HepG2 (cell line): ENCODE data around the gene RNPS1. TPM values are rescaled to one million over a fixed set of nuclear protein-coding genes. Genes with fewer than 3 reads are reported as not detected.

Experiments used
- CREB1 ChIP-seq, 2 experiments: fragments of 450-650 bp in 1 of 2; IDR thresholded peaks; 2 replicates each; pipeline ENCODE4 v1.6.1; 2016 to 2017; ENCODE audit warnings: control low read depth in 1 of 2, mild to moderate bottlenecking in 1 of 2, missing compliant biosample characterization in 1 of 2, missing genetic modification characterization in 1 of 2
- KDM1A ChIP-seq: IDR thresholded peaks from 2 replicates; pipeline ENCODE4 v1.6.1; 2016; ENCODE audit warnings: missing compliant biosample characterization
- KDM6A ChIP-seq: IDR thresholded peaks from 2 replicates; pipeline ENCODE4 v1.6.1; 2016; ENCODE audit warnings: low read depth
- MAFG ChIP-seq: sonication (generic); formaldehyde crosslinking; IDR thresholded peaks from 2 replicates; pipeline ENCODE4 v1.5.1; 2020; ENCODE audit warnings: mild to moderate bottlenecking, missing genetic modification reagents
- MEIS1 ChIP-seq: sonication (generic); formaldehyde crosslinking; IDR thresholded peaks from 2 replicates; pipeline ENCODE4 v1.9.0; 2021; ENCODE audit warnings: mild to moderate bottlenecking, missing genetic modification reagents, moderate library complexity, borderline replicate concordance
- PAWR ChIP-seq: sonication (generic); formaldehyde crosslinking; IDR thresholded peaks from 2 replicates; pipeline ENCODE4 v1.4.0; 2020; ENCODE audit warnings: missing genetic modification reagents, mild to moderate bottlenecking, borderline replicate concordance
- SIX1 ChIP-seq: sonication (generic); formaldehyde crosslinking; IDR thresholded peaks from 2 replicates; pipeline ENCODE4 v1.4.0; 2020; ENCODE audit warnings: missing genetic modification reagents, borderline replicate concordance
- ZBTB7B ChIP-seq: sonication (generic); formaldehyde crosslinking; IDR thresholded peaks from 2 replicates; pipeline ENCODE4 v1.4.0; 2020; ENCODE audit warnings: missing genetic modification reagents
- ZFP1 ChIP-seq: IDR thresholded peaks from 2 replicates; pipeline ENCODE4 v1.6.1; 2016
- ZNF136 ChIP-seq: sonication (generic); formaldehyde crosslinking; IDR thresholded peaks from 2 replicates; pipeline ENCODE4 v1.8.1; 2022; ENCODE audit warnings: low read depth, mild to moderate bottlenecking, moderate library complexity, missing genetic modification reagents
- ZNF224 ChIP-seq: sonication (generic); formaldehyde crosslinking; IDR thresholded peaks from 2 replicates; pipeline ENCODE4 v1.5.0; 2020; ENCODE audit warnings: mild to moderate bottlenecking, missing genetic modification reagents
- ZNF501 ChIP-seq: sonication (generic); formaldehyde crosslinking; IDR thresholded peaks from 2 replicates; pipeline ENCODE4 v1.5.1; 2020; ENCODE audit warnings: mild to moderate bottlenecking, moderate library complexity, missing genetic modification reagents
- ZNF549 ChIP-seq: sonication (generic); formaldehyde crosslinking; IDR thresholded peaks from 2 replicates; pipeline ENCODE4 v1.5.0; 2020; ENCODE audit warnings: missing genetic modification reagents
- polyA plus RNA-seq, 8 experiments: library from polyadenylated mRNA; depleted of rRNA in 3 of 8; stranded (reverse) in 7 of 8; unstranded in 1 of 8; fragments of >200 nt; fragmentation: Illumina TruSeq in 4 of 8; extraction: Trizol in 4 of 8; gene quantifications; 2 replicates each; pipeline versions ENCODE4 v1.2.1 to v1.2.3, GENCODE V29; 2011 to 2016; ENCODE audit warnings: low read depth in 4 of 8, missing spikeins in 1 of 8, mixed read lengths in 1 of 8; ENCODE audit not compliant: insufficient read depth in 1 of 8
- total RNA-seq, 5 experiments: library from RNA; depleted of rRNA; stranded (reverse); fragments of >200 nt; fragmentation: Illumina TruSeq; extraction: Trizol; gene quantifications; 2 replicates each; pipeline ENCODE4 v1.2.3, GENCODE V29; 2016; ENCODE audit warnings: low read depth in 1 of 5
- TF ChIP-seq, protein P1 (sequence below): sonication (generic); formaldehyde crosslinking; IDR thresholded peaks from 2 replicates; pipeline ENCODE4 v1.5.0; 2020; ENCODE audit warnings: mild to moderate bottlenecking, missing genetic modification reagents, borderline replicate concordance
- TF ChIP-seq, protein P2 (sequence below): sonication (generic); formaldehyde crosslinking; IDR thresholded peaks from 2 replicates; pipeline ENCODE4 v1.4.0; 2020; ENCODE audit warnings: missing genetic modification reagents

RNPS1 gene
- total and polyA plus RNA-seq, 2 of the 13 experiments (the other 11 are each of a cell fraction or from before 2014, with no cell fraction given), result 126 to 133 TPM

- TF ChIP-seq ZNF501 (CRISPR knock-in tag) (peak; percentile 89), CREB1 (IDR thresholded peaks at IDR 0.05) (0 out of 2 replicates have a peak, but pooled peaks have one; percentile 18), CREB1 (CRISPR knock-in tag; IDR thresholded peaks at IDR 0.05) (peak; percentile 49; the same call in 1 of the 2 replicates), ZNF549 (no peak), MAFG (CRISPR knock-in tag) (no peak), ZFP1 (CRISPR knock-in tag) (peak; percentile 43; the same call in 1 of the 2 replicates), PAWR (no peak), ZBTB7B (CRISPR knock-in tag) (peak; percentile 65; the same call in 1 of the 2 replicates), MEIS1 (peak; percentile 71; the same call in 1 of the 2 replicates), ZNF224 (CRISPR knock-in tag) (peak; percentile 77; the same call in 1 of the 2 replicates), KDM6A (CRISPR knock-in tag) (no peak), KDM1A (CRISPR knock-in tag) (no peak), ZNF136 (CRISPR knock-in tag) (no peak; the same call in 1 of the 2 replicates), SIX1 (CRISPR knock-in tag) (no peak)
- TF ChIP-seq, protein P1, sequence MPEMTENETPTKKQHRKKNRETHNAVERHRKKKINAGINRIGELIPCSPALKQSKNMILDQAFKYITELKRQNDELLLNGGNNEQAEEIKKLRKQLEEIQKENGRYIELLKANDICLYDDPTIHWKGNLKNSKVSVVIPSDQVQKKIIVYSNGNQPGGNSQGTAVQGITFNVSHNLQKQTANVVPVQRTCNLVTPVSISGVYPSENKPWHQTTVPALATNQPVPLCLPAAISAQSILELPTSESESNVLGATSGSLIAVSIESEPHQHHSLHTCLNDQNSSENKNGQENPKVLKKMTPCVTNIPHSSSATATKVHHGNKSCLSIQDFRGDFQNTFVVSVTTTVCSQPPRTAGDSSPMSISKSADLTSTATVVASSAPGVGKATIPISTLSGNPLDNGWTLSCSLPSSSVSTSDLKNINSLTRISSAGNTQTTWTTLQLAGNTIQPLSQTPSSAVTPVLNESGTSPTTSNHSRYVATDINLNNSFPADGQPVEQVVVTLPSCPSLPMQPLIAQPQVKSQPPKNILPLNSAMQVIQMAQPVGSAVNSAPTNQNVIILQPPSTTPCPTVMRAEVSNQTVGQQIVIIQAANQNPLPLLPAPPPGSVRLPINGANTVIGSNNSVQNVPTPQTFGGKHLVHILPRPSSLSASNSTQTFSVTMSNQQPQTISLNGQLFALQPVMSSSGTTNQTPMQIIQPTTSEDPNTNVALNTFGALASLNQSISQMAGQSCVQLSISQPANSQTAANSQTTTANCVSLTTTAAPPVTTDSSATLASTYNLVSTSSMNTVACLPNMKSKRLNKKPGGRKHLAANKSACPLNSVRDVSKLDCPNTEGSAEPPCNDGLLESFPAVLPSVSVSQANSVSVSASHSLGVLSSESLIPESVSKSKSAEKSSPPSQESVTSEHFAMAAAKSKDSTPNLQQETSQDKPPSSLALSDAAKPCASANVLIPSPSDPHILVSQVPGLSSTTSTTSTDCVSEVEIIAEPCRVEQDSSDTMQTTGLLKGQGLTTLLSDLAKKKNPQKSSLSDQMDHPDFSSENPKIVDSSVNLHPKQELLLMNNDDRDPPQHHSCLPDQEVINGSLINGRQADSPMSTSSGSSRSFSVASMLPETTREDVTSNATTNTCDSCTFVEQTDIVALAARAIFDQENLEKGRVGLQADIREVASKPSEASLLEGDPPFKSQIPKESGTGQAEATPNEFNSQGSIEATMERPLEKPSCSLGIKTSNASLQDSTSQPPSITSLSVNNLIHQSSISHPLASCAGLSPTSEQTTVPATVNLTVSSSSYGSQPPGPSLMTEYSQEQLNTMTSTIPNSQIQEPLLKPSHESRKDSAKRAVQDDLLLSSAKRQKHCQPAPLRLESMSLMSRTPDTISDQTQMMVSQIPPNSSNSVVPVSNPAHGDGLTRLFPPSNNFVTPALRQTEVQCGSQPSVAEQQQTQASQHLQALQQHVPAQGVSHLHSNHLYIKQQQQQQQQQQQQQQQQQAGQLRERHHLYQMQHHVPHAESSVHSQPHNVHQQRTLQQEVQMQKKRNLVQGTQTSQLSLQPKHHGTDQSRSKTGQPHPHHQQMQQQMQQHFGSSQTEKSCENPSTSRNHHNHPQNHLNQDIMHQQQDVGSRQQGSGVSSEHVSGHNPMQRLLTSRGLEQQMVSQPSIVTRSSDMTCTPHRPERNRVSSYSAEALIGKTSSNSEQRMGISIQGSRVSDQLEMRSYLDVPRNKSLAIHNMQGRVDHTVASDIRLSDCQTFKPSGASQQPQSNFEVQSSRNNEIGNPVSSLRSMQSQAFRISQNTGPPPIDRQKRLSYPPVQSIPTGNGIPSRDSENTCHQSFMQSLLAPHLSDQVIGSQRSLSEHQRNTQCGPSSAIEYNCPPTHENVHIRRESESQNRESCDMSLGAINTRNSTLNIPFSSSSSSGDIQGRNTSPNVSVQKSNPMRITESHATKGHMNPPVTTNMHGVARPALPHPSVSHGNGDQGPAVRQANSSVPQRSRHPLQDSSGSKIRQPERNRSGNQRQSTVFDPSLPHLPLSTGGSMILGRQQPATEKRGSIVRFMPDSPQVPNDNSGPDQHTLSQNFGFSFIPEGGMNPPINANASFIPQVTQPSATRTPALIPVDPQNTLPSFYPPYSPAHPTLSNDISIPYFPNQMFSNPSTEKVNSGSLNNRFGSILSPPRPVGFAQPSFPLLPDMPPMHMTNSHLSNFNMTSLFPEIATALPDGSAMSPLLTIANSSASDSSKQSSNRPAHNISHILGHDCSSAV (CRISPR knock-in tag), result no peak
- TF ChIP-seq, protein P2, sequence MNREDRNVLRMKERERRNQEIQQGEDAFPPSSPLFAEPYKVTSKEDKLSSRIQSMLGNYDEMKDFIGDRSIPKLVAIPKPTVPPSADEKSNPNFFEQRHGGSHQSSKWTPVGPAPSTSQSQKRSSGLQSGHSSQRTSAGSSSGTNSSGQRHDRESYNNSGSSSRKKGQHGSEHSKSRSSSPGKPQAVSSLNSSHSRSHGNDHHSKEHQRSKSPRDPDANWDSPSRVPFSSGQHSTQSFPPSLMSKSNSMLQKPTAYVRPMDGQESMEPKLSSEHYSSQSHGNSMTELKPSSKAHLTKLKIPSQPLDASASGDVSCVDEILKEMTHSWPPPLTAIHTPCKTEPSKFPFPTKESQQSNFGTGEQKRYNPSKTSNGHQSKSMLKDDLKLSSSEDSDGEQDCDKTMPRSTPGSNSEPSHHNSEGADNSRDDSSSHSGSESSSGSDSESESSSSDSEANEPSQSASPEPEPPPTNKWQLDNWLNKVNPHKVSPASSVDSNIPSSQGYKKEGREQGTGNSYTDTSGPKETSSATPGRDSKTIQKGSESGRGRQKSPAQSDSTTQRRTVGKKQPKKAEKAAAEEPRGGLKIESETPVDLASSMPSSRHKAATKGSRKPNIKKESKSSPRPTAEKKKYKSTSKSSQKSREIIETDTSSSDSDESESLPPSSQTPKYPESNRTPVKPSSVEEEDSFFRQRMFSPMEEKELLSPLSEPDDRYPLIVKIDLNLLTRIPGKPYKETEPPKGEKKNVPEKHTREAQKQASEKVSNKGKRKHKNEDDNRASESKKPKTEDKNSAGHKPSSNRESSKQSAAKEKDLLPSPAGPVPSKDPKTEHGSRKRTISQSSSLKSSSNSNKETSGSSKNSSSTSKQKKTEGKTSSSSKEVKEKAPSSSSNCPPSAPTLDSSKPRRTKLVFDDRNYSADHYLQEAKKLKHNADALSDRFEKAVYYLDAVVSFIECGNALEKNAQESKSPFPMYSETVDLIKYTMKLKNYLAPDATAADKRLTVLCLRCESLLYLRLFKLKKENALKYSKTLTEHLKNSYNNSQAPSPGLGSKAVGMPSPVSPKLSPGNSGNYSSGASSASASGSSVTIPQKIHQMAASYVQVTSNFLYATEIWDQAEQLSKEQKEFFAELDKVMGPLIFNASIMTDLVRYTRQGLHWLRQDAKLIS, result no peak
Observed at GRCh38 chr16:2251296-2252111, 16.4 kb downstream of the RNPS1 start, which contains the start of gene ECI1 (continued).
